Prostate gland (tissue), 2 donors: Measurements from ENCODE around the gene CAVIN4. TPM values are rescaled to one million over a fixed set of nuclear protein-coding genes. Genes with fewer than 3 reads are reported as not detected.

Experiments used
- DNase-seq: peaks from one replicate; pipeline ENCODE4 v3.0.0-alpha.2; 2019; ENCODE audit warnings: low spot score
- H3K27ac ChIP-seq, 2 donors: fragments of 200-600 bp; sonication (generic); 2 replicates each; pipeline ENCODE4 v1.5.1; 2017 to 2019
- H3K27me3 ChIP-seq: fragments of 200-600 bp; sonication (generic); replicated peaks from 2 replicates; pipeline ENCODE4 v1.5.1; 2019; ENCODE audit not compliant: insufficient read depth
- H3K36me3 ChIP-seq, 2 donors: fragments of 200-600 bp; sonication (generic); 1 replicate in 1 of 2; 2 replicates in 1 of 2; pipeline versions ENCODE4 v1.5.1 to v1.8.1; 2017 to 2019
- H3K4me1 ChIP-seq: fragments of 200-600 bp; sonication (generic); replicated peaks from 2 replicates; pipeline ENCODE4 v1.5.1; 2019
- H3K4me3 ChIP-seq, 2 donors: fragments of 200-600 bp; sonication (generic); 2 replicates each; pipeline ENCODE4 v1.5.1; 2017 to 2019
- H3K9me3 ChIP-seq: fragments of 200-600 bp; sonication (generic); 2 replicates; pipeline ENCODE4 v1.5.1; 2017
- CTCF ChIP-seq, 4 experiments: fragments of 200-600 bp in 2 of 4; fragments of 450-650 bp in 2 of 4; sonication (generic) in 2 of 4; IDR thresholded peaks; 1 replicate in 3 of 4; 2 replicates in 1 of 4; pipeline ENCODE4 v1.5.1; 2016 to 2019; ENCODE audit warnings: antibody characterized with exemption in 4 of 4, mild to moderate bottlenecking in 2 of 4, moderate library complexity in 2 of 4
- POLR2A ChIP-seq: fragments of 450-650 bp; IDR thresholded peaks from one replicate; pipeline ENCODE4 v1.6.1; 2016; ENCODE audit warnings: antibody characterized with exemption, mild to moderate bottlenecking
- POLR2AphosphoS5 ChIP-seq: sonication (generic); formaldehyde crosslinking; IDR thresholded peaks from one replicate; pipeline ENCODE4 v1.6.1; 2017; ENCODE audit warnings: antibody characterized with exemption
- WGBS: methylation state at CpG from one replicate; pipeline ENCODE4 v1.1.5; 2018; 5-methylcytosine and 5-hydroxymethylcytosine counted together
- intact Hi-C: fragments of 100-400 bp; cut with DNase I; formaldehyde crosslinking; loops from one replicate; pipeline ENCODE4 v1.14.2; 2022
- total RNA-seq, 2 donors: library from RNA; depleted of rRNA; stranded (reverse); fragments of >200 nt; gene quantifications; one replicate each; pipeline ENCODE4 v1.1.0, GENCODE V29; 2016

The CAVIN4 gene
- total RNA-seq, 2 donors from 2014 or later, result 0.50 to 1.2 TPM

DNA sequence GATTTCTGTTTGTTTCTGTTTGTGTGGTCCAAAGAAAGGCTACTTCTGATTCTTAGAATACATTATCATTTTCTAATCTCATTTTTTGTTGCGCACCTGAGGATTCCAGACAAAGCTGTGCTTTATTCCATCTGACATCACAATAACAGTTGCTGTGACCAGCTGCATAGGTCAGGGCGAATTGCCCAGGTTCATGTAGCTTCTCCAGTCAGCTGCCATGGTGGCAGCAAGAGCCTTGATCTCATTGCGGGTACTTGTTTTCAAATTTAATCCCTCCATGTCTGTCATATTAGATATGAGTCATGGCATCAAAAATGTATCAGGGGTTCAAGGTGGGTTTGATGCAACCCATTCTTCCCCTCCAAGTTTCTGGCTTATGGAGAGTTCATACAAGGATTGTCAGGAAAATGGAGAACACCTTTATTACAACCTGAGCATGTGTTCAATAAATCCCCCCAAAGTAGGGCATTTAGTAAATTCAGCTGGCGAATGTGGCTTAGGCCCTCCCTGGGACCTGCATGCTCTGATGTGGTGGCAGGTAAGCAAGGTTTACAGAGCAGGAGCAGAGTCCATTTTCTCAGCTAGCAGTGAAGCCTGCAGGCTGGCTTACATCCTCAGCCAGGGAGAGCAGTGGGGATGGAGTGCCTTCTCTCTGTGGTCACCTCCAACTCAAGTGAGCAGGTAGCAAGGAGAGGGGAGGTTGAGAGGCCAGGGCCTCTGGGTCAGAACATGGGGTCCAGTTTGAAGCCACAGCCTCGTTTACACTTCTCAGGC lies 13.9 kb downstream of the CAVIN4 start:
- Histone ChIP-seq H3K27ac (no peak overlapping the region), H3K9me3 (no peaks in the 10 kb centered on the region), H3K36me3 (no peaks in the 10 kb centered on the region), H3K4me1 (no peaks in the 10 kb centered on the region), H3K27me3 (no peaks in the 10 kb centered on the region), H3K4me3 (no peak overlapping the region)
- no peak for TF ChIP-seq POLR2AphosphoS5
- no peak for TF ChIP-seq POLR2A
- no peak for TF ChIP-seq CTCF (IDR thresholded peaks at IDR 0.05)
- intact Hi-C loops, result loop anchor here (10.0 kb wide), 4 partner anchors 117 to 1407 kb away; partner anchors contain the start of genes MSANTD3 and TMEFF1
- 86% methylated on average over 5 of the region's 5 CpGs for WGBS
- DNase-seq, result no peak

GRCh38 chr9:100595391-100596199 lies 17.7 kb downstream of the CAVIN4 start:
- intact Hi-C loops, result loop anchor here (5.0 to 10.0 kb wide), 5 partner anchors 121 to 1411 kb away; partner anchors contain the start of genes MSANTD3 and TMEFF1
- H3K27me3 ChIP-seq, result no peaks in the 10 kb centered on the region
- no peak overlapping the region for H3K4me3 ChIP-seq
- no peaks in the 10 kb centered on the region for H3K9me3 ChIP-seq
- no peak overlapping the region for H3K27ac ChIP-seq
- H3K4me1 ChIP-seq, result no peaks in the 10 kb centered on the region
- peak; percentile 22 for DNase-seq
- no peaks in the 10 kb centered on the region for H3K36me3 ChIP-seq
- peak; percentile 57 to 81 (median 74) for TF ChIP-seq CTCF (IDR thresholded peaks at IDR 0.05)
- TF ChIP-seq POLR2AphosphoS5, result peak; percentile 65
- TF ChIP-seq POLR2A, result no peak
- 5% methylated on average over 3 of the region's 3 CpGs for WGBS

DNA sequence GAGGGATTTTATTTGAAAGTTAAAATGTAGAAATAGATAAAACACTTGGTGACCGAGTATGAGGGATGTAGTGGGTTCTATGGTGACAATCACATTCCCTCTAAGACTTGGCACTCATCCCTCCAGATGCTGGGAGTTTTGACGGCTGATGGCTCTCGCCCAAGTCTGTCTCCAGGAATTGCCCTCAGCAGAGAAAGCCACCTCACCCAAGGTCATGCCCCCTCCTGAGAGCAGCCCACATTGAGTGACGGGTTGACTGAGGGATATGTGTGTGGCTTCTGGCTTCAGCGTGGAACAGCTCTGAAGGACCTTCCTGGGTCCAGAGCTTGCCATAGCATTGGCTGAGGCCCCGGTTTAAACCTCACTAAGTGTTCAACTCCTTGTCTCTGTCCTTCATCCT lies 19.4 kb downstream of the CAVIN4 start:
- intact Hi-C loops, result loop anchor here (5.0 to 10.0 kb wide), 5 partner anchors 122 to 1412 kb away; partner anchors contain the start of genes MSANTD3 and TMEFF1
- no peak overlapping the region for H3K27ac ChIP-seq
- no peaks in the 10 kb centered on the region for H3K27me3 ChIP-seq
- WGBS, result 44% methylated on average over 6 of the region's 6 CpGs
- H3K4me1 ChIP-seq, result no peaks in the 10 kb centered on the region
- DNase-seq, result no peak
- TF ChIP-seq POLR2AphosphoS5, result no peak
- TF ChIP-seq POLR2A, result no peak
- TF ChIP-seq CTCF (IDR thresholded peaks at IDR 0.05), result no peak
- no peak overlapping the region for H3K4me3 ChIP-seq
- H3K9me3 ChIP-seq, result no peaks in the 10 kb centered on the region
- H3K36me3 ChIP-seq, result no peaks in the 10 kb centered on the region

DNA sequence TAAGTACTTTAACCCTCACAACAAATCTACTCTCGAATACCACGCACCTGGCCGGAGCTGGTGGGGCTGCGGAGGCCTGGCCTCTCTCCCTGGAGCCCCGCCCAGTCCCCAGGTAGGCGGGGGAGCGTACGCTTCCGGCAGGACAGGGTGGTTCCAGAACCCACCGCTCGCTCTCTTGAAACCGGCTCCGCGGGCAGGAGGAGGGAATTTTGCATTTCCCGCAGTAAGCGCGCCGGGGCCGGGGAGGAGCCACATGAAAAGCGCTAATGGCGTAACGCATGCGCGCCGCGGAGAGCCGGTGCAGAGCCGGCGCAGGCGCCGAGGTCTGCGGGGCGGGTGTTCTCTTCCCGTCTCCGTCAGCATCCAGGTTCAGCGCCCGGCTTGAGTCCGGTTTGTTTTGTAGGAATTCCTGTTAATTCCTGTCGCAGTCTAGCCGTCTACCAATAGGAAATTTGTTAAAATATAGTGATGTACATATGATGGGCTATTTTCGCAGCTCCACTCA lies 20.8 kb downstream of the CAVIN4 start:
- intact Hi-C loops, result loop anchor here (5.0 to 10.0 kb wide), 5 partner anchors 124 to 1414 kb away; partner anchors contain the start of genes MSANTD3 and TMEFF1
- under 1% methylated on average over 41 of the region's 41 CpGs for WGBS
- peak overlapping the region; percentile 34 to 40 for H3K27ac ChIP-seq

More for the DNA sequence above, 20.8 kb downstream of the CAVIN4 start:
- peak; percentile 78 for DNase-seq
- no peaks in the 10 kb centered on the region for H3K36me3 ChIP-seq
- TF ChIP-seq POLR2AphosphoS5 (peak; percentile 80), CTCF (IDR thresholded peaks at IDR 0.05) (no peak), POLR2A (peak; percentile 21)
- H3K9me3 ChIP-seq, result no peaks in the 10 kb centered on the region
- H3K4me1 ChIP-seq, result no peaks in the 10 kb centered on the region
- H3K27me3 ChIP-seq, result no peaks in the 10 kb centered on the region
- peak overlapping the region; percentile 32 to 36 for H3K4me3 ChIP-seq
